Suppressor macrophage treated with lipopolysaccharide for 1 hour (primary cell): ENCODE data around the gene DDOST.

Source experiments
- DNase-seq, 3 donors: peaks; one replicate each; pipeline ENCODE4 v3.0.0-alpha.2; 2020 to 2022

DDOST gene

GRCh38 chr1:20661207-20662109 is at the start of gene DDOST:
Gene DDOST (minus strand): TSS chr1:20661369. CDS start chr1:20661350, 19 bp downstream.
- DNase-seq, result peak; percentile 97 to 98 (median 97)

DNA sequence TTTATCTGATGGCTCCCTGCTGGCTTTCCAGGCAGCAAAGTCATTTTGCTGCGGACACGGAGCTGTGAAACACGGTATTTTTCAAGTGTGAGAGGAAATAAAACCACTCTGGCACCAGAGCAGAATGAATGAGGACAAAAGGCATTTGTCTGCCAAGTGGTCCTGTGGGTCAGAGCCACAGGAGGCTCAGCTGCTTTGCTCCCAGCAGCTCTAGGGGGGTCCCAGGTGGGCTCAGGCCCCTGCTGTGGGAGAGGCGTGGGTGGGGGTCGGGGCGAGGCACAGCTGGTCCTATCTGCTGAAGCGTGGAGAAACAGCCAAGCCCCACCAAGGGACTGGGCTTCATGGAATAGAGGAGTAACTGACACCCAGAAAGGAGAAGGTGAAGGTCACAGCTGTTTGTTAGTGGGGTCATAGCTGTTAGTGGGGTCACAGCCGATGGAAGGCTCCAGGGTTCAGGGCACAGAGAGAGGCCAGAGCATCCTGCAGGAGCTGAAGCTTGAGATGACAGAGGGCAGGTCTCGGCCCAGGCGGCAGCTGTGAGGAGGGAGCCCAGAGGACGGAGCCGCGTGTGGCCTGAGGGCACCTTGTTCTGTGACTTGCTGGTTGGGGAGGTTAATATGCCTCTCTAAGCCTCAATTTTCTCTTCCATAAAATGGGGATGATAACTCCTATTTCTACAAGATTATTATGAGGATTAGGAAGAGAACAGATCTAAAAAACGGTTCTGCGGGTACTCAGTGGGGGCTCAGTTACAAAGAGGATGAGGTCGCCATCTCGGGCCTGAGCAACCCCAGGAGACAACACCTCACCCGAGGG is 49.5 kb upstream of the DDOST start:
- no peak for DNase-seq

GRCh38 chr1:20709868-20710267 is 48.7 kb upstream of the DDOST start:
- DNase-seq, result no peak

DNA sequence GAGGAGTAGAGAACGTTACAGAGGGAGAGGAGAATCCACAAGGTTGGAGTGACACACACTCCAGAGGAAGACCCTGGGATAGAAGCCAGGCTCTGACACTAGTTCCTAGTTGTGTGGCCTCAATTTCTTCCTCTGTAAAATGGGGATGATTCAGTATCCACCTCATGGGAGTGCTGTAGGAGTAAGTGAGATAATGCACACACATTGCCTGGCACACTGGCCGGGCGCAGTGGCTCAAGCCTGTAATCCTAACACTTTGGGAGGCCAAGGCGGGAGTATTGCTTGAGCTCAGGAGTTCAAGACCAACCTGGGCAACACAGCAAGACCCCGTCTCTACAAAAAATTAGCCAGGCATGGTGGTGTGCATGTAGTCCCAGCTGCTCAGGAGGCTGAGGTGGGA is 47.7 kb upstream of the DDOST start:
- no peak for DNase-seq

DNA sequence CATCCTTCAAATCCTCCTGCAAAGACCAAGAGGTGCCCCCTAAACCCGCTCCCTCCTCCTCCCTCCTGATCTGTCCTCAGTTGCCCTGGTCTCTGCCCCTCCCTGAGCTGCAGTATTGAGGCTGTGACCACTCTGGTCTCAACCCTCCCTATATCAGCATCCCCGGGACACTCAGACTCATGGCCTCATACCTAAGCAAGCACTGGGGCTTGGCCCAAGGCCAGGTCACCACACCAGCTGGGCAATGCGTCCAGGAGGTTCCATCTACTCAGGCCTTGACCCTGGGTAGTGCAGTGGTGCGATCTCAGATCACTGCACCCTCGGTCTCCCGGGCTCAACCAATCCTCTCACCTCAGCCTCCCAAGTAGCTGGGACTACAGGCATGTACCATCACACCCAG is 46.9 kb upstream of the DDOST start:
- DNase-seq, result no peak

DNA sequence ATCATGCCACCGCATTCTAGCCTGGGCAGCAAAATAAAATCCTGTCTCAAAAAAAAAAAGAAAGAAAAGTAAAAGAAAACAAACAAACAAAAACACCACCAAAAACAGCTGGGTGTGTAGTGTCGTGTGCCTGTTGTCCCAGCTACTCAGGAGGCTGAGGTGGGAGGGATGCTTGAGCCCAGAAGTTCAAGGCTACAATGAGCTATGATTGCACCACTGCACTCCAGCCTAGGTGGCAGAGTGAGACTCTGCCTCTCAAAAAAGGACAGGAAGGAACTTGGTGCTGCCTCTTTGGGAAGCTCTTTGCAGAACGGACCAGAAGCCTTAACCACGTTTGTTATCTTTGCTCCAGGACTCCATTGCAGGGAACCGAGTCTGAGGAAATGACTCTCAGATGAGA is 45.7 kb upstream of the DDOST start:
- no peak for DNase-seq

DNA sequence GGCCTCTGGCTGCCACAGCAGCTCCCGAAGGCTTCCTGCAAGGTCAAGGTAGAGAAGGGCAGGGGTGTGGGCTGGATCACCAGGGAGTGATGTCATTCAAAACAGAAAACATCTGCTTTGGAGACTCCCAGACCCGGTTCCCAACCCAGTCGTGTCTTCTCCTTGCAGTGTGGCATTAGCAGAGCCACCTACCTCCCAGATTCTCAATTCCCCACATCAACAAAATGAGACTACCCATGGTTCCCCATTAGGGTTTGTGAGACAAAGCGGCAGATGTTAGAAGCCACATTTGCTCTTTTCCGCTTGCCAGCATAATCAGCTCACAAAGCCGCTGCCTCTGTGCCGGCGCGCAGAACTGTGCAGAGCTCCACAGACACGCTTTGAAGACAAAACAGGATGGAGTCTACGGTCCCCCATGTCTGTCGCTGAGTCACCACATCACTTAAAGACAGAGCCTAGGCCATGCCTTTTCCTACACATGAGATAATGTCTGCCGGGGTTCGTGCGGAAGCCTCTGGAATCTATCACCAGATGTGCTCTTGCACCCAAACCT is 44.1 kb upstream of the DDOST start:
- DNase-seq, result no peak

DNA sequence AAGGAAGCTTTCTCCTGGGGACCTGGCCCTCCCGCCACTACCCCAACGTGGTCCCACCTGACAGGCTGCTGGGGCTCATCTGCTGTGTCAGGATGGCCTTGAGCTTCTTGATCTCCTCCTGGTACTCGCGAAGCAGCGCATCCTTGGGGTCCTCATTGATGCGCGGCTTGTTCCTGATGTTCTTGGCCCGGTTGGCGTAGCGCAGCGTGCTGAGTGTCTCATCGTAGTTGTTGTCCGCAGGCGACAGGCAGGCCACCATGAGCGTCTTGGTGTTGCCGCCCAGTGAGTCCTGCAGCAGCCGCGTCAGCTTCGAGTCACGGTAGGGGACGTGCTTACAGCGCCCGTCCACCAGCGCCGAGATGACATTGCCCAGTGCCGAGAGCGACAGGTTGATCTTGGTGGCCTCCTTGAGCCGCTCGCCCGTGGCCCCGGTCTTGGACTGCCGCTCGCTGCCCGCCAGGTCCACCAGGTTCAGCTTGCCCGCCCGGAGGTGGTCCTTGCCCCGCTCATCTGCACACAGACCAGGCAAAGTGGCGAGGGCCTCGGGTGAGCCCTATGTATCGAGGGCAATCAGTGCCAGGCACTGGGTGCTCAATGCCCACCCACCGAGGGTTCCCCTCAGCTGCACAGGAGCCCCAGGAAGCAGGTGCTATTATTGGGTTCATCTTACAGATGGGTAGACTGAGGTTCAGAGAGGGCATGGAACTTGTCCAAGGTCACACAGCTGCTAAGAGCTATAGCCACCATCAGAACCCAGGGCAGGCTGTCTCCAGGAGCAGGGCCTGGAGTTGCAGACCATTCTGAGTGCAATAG is 43.4 kb upstream of the DDOST start:
- DNase-seq, result no peak

DNA sequence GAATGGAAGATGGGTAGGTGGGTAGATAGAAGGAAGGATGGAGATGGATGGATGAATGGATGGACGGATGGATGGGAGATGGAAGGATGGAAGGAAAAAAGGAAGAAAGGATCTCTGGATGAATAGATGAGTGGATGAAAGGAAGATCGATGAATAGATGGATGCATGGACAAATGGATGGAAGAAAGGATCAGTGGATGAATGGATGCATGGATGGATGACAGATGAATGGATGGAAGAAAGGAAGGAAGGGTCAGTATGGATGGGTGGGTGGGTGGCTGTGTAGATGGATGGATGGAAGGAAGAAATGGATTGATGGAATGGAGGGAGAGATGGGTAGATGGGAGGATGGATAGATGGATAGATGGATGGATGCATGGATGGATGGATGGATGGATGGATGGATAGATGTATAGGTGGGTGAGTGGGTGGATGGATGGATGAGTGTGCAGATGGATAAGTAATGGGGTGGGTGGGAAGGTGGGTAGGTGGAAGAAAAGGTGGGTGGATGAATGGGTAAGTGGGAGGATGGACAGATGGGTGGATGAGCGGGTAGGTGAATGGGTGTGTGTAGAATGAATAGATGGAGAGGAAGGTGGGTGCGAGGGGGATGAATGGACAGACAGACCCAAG is 42.1 kb upstream of the DDOST start:
- no peak for DNase-seq

GRCh38 chr1:20702416-20702815 is 41.2 kb upstream of the DDOST start:
- DNase-seq, result peak in 2 of 3 donors; percentile 23 to 35

DNA sequence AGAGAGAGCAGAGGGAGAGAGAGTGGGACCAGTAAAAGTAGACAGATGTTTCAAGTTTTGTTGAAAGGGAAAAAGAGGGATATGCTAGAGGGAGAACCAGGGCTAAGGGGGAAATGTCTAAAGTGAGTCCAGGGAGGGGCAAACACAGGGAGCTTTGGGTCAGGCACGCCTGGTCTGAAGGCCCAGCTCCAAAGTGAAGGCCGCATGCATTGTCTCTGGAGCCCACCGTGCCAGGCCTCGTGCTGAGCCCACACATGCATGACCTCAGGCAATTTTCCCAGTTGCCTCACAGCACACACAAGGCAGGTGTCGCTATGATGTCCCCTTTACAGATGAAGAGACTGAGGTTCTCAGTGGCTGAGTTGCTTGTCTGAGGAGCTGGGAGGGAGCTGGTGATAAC is 40.7 kb upstream of the DDOST start:
- DNase-seq, result no peak

GRCh38 chr1:20701446-20701845 is 40.3 kb upstream of the DDOST start:
- no peak for DNase-seq

DNA sequence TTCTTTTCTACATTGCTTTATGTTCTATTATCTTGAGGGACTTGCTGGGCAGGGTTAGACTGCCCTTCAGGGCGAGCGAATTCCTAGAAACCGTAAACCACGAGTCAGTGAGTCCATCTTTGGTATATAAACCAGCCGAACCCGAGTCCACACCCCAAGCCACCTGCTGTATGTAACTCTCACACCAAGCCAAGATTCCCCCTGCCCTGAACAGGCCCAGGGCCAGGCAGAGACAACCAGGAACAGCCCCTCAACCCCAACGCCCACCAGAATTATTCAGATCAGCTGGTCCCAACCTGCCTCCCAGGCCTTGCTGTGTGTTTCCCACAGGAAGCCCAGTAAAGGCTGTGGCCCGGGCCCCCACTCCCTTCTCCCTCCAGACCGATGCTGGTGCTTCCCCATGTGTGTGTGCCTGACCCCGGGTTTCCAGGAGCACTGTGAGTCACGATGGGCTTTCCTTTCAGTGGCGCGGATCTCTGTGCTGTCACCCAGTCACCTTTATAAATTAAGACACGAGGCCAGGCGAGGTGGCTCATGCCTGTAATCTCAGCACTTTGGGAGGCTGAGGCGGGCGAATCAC is 39.6 kb upstream of the DDOST start:
- peak in 2 of 3 donors; percentile 21 to 41 for DNase-seq

DNA sequence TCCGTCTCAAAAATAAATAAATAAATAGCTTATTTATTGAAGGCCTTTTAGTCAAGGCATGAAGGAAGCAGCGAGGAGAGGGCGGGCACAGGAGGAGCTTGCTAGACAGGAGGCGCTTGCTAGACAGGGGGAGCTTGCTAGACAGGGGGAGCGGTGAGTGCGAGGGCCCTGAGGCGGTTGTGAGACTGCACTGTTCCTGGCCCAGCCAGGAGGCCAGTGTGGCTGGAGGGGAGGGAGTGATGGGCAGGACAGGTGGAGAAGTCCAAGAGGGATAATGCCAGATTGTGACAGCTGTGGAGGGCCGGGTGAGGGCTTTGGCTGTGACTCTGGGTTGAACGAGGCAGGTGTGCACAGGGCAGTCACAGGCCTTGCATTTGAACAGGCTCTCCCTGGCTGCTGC is 38.4 kb upstream of the DDOST start:
- DNase-seq, result no peak

GRCh38 chr1:20698195-20698910 is 37.2 kb upstream of the DDOST start:
- no peak for DNase-seq

DNA sequence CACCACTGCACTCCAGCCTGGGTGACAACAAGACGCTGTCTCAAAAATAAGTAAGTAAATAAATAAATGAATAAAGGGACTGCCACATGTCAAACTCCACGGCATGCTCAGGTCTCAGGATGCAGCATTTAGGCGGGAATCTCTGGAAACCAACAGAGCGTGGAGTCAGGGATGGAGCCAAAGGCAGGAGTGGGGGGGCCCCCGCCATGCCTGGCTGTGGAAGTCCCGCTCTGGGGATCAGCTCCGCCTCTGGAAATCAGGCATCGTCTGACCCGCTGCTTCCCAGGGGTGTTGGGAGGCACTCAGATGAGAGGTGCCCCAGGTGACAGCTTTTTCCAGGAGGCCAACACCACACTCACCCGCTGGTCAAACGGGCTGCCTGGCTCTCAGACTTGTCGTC is 36.4 kb upstream of the DDOST start:
- DNase-seq, result no peak

DNA sequence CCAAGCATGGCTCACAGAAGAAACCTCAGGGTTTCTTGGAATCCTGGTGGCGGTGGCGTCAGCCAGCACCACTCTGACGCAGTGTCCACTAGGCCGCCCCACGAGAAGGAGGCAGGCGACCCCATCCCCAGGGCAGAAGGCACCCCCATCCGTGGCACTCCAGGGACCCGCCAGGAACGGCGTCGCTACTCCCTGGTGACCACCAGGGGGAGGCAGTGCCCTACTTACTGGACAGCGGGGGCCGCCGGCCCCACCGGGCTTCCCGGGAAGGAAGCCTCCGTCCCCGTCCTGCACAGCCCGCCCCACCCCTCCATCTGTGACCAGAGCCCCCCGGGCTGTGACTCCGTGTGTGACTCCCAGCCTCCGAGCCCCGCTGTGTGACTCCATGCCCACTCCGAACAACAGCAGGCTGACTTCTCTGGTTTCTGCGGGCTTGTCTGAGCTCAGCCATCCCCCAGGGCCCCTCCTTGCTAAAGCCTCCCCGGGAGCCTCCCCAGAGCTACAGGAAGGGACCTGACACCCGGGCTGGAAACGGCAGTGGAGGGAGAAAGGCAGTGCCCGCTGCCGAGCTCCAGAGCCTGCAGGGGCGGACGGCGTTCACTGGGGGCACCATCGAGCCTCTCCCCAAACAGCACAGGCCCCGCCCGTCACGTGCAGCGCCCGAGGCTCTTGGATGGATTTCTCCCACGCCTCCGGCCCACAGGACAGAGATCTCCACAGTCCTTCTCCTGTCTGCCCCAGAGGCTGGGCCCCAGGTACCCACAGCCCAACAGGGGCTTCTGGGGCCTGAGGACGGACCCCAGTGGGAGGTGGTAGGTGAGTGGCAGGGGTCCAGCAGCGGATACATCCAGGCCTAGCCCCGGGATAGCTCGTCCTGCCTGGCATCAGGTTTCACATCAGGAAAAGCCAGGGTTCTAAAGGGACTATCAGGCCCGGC is 35.5 kb upstream of the DDOST start:
- peak; percentile 89 to 93 (median 90) for DNase-seq

DNA sequence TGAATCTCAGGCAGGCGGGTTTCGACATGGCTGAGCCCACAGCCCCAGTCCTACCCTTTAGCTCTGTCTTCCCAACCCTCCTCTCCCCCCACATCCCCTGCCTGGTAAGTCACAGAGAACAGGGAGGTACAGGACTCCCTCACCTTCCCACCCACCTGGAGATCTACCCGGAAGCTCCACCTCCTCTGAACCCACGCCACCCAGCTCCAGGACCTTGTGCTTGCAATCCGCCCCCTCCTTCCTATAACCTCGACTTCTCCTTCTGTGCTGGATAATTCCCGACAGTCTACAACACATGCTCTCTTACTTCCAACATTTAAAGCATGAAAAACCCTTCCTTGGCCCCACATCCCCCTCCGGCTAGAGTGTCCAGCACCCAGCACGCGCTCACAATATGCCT is 34.3 kb upstream of the DDOST start:
- DNase-seq, result peak in 2 of 3 donors; percentile 11 to 31

DNA sequence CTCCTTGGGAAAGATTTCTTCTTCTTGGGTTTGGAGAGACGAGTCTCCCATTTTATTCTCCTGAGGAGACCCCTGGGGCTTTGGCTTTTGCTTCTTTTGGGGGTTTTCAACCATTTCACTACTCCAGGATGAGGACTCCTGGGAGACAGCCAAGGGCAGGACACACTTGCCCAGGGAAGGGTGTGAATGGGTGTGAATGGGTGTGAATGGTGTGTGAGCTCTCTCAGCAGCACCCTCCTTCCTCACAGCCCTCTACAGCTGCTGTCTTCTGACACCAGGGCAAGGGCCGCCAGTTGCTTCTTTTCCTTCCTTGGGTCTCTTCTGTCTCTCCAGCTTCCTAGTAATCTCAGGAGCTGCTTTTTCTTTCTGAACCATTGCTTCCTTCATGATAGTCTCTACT is 32.5 kb upstream of the DDOST start:
- no peak for DNase-seq

DNA sequence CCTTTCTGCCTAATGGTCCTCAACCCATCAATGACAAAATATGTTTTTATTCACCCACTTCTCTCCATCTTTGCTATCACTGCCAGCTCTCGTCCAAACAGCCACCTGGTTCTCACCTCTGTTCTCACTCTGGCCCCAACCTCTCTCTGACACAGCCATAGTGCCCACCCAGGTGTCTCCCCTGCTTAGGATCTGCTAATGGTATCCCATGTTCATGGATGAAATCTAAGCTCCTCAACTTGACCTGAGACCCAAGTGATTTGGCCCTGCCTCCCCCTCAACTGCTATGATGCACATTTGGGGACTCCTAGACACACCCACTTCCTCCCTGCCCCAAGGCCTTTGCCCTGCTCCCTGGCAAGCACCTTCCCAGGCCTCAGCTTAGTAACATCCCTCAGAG is 30.7 kb upstream of the DDOST start:
- peak; percentile 28 to 49 (median 32) for DNase-seq
